CD4-positive, alpha-beta memory T cell (primary cell): ENCODE data around the gene MINAR1. TPM values are rescaled to one million over a fixed set of nuclear protein-coding genes. Genes with fewer than 3 reads are reported as not detected.

Experiments used
- CTCF ChIA-PET: fragments of 350-600 bp; sonication (Branson Sonifier 250); formaldehyde crosslinking; loops from one replicate; lab custom pipeline; 2021; ENCODE audit warnings: inconsistent platforms; ENCODE audit not compliant: partially characterized antibody; lab: Charles Lee
- POLR2A ChIA-PET: fragments of 350-600 bp; sonication (Branson Sonifier 250); formaldehyde crosslinking; loops from one replicate; lab custom pipeline; 2021; ENCODE audit not compliant: partially characterized antibody; lab: Charles Lee
- DNase-seq, 5 donors: peaks; one replicate each; pipeline versions ENCODE4 v3.0.0 to v3.0.0-alpha.2; 2020 to 2022; ENCODE audit warnings: mixed read lengths in 1 of 5
- H3K27ac ChIP-seq: one replicate; pipeline ENCODE4 v1.7.0; 2013; ENCODE audit warnings: low read depth, low read length
- H3K27me3 ChIP-seq: 2 replicates; pipeline ENCODE4 v1.7.0; 2013; ENCODE audit warnings: mild to moderate bottlenecking, low read length, moderate library complexity; ENCODE audit not compliant: insufficient read depth
- H3K36me3 ChIP-seq: 2 replicates; pipeline ENCODE4 v1.7.0; 2013; ENCODE audit warnings: mild to moderate bottlenecking, low read length, moderate library complexity; ENCODE audit not compliant: insufficient read depth
- H3K4me1 ChIP-seq: 2 replicates; pipeline ENCODE4 v1.7.0; 2013; ENCODE audit warnings: mild to moderate bottlenecking, low read length, moderate library complexity; ENCODE audit not compliant: insufficient read depth
- H3K4me3 ChIP-seq, 2 donors: one replicate each; pipeline ENCODE4 v1.7.0; 2013; ENCODE audit warnings: low read length in 2 of 2, mild to moderate bottlenecking in 1 of 2
- H3K9me3 ChIP-seq, 2 donors: one replicate each; pipeline ENCODE4 v1.7.0; 2013; ENCODE audit warnings: low read length in 2 of 2, control low read depth in 1 of 2; ENCODE audit not compliant: control insufficient read depth in 1 of 2
- H3K27ac Mint-ChIP-seq, 7 donors: one replicate each; pipeline ENCODE4 v1.8.0; 2020 to 2021; ENCODE audit warnings: mixed read lengths in 7 of 7, mild to moderate bottlenecking in 6 of 7, inconsistent platforms in 3 of 7, moderate library complexity in 3 of 7
- H3K27me3 Mint-ChIP-seq, 2 donors: one replicate each; pipeline ENCODE4 v1.8.0; 2020 to 2021; ENCODE audit warnings: mixed read lengths in 2 of 2
- H3K36me3 Mint-ChIP-seq, 2 donors: one replicate each; pipeline ENCODE4 v1.8.0; 2020 to 2021; ENCODE audit warnings: mixed read lengths in 2 of 2, inconsistent platforms in 1 of 2, mild to moderate bottlenecking in 1 of 2
- H3K4me1 Mint-ChIP-seq, 4 donors: one replicate each; pipeline ENCODE4 v1.8.0; 2020 to 2021; ENCODE audit warnings: mixed read lengths in 4 of 4, mild to moderate bottlenecking in 1 of 4
- H3K4me3 Mint-ChIP-seq, 8 donors: one replicate each; pipeline ENCODE4 v1.8.0; 2020 to 2021; ENCODE audit warnings: mixed read lengths in 8 of 8, mild to moderate bottlenecking in 7 of 8, moderate library complexity in 6 of 8, inconsistent platforms in 3 of 8
- H3K9me3 Mint-ChIP-seq, 8 donors: one replicate each; pipeline ENCODE4 v1.8.0; 2020 to 2021; ENCODE audit warnings: mixed read lengths in 8 of 8, mild to moderate bottlenecking in 5 of 8, inconsistent platforms in 3 of 8, moderate library complexity in 1 of 8
- intact Hi-C: fragments of 100-400 bp; cut with micrococcal nuclease; formaldehyde crosslinking; loops from one replicate; pipeline ENCODE4 v1.15.1; 2023
- polyA plus RNA-seq, 2 donors: library from polyadenylated mRNA; unstranded; fragments of 300-500 nt; fragmentation: Illumina TruSeq; gene quantifications; one replicate each; pipeline ENCODE4 v1.2.3, GENCODE V29; 2021
- total RNA-seq, 2 experiments: library from RNA; stranded (reverse); gene quantifications; one replicate each; pipeline ENCODE4 v1.2.3, GENCODE V29; 2021

Gene MINAR1
- total and polyA plus RNA-seq, 4 experiments from 2014 or later: 0.07 to 0.32 (median 0.30) TPM; not detected in 1

DNA sequence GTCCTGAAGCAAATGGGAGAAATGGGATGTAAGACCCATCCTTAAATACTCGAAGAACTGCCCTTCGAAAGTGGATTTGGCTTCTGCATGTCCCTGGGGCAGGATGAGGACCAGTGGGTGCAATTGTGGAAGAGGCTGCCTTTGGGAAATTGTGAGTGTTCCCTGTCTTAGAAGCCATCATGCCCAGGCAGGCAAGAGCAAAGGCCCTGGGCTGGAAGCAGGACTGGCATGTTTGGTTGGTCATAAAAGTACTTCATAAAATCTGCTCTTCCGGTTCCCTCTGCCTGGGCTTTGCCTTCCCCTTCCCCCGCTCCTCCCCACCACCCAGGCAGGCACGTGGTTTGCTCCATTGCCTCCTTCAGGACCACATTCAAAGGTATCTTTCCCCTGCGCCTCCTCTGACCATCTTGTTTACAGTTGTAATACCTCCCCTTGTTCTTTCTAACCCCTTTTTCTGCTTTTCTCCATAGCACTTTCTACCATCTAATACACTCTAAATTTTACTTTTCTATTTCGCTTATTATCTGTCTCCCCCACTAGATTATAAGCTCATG, 8.3 kb downstream of the MINAR1 start:
- Histone ChIP-seq H3K4me1 (no peaks in the 10 kb centered on the region), H3K9me3 (no peaks in the 10 kb centered on the region), H3K27me3 (no peaks in the 10 kb centered on the region), H3K4me3 (no peak overlapping the region), H3K27ac (no peak overlapping the region), H3K36me3 (no peaks in the 10 kb centered on the region)
- intact Hi-C loops: no loop called here
- POLR2A ChIA-PET: no interaction called here
- no peak for DNase-seq
- H3K9me3 Mint-ChIP-seq: no peaks in the 10 kb centered on the region
- H3K4me1 Mint-ChIP-seq: peaks cover 0 to 4% (median 0%) of the 10 kb centered on the region in 4 donors
- H3K27me3 Mint-ChIP-seq: no peaks in the 10 kb centered on the region
- CTCF ChIA-PET: no interaction called here
- no peak overlapping the region for H3K27ac Mint-ChIP-seq
- H3K4me3 Mint-ChIP-seq: no peak overlapping the region
- no peaks in the 10 kb centered on the region for H3K36me3 Mint-ChIP-seq

DNA sequence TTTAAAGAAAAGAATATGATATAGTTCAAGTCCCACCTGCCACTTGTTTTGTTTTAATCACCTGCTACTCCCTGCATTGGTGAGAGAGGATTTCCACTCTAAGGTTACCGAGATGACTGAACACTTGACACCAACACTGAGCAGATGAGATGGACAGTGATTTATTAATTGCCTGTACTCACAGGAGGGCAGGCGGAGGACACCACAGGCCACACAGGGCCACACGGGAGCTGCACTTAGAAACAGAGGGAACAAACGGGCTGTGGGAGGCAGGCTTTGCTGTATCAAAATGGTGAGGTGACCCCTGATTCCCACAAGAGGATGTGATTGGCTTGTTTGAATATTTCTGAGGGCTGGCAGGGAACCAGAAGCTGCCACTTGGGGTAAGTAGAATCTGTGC, 10.8 kb downstream of the MINAR1 start:
- no peak overlapping the region for H3K4me3 ChIP-seq
- H3K9me3 Mint-ChIP-seq: peaks cover 0 to 20% (median 11%) of the 10 kb centered on the region in 8 donors
- ChIA-PET CTCF (no interaction called here), POLR2A (no interaction called here)
- no peaks in the 10 kb centered on the region for H3K4me1 ChIP-seq
- H3K36me3 ChIP-seq: no peaks in the 10 kb centered on the region
- DNase-seq: no peak
- H3K9me3 ChIP-seq: no peaks in the 10 kb centered on the region
- no peaks in the 10 kb centered on the region for H3K27me3 Mint-ChIP-seq
- peaks cover 0 to 2% (median 0%) of the 10 kb centered on the region in 4 donors for H3K4me1 Mint-ChIP-seq
- no peaks in the 10 kb centered on the region for H3K27me3 ChIP-seq
- H3K27ac Mint-ChIP-seq: no peak overlapping the region
- intact Hi-C loops: no loop called here
- no peak overlapping the region for H3K4me3 Mint-ChIP-seq
- H3K36me3 Mint-ChIP-seq: peaks cover 0 to 4% of the 10 kb centered on the region in 2 donors
- no peak overlapping the region for H3K27ac ChIP-seq

DNA sequence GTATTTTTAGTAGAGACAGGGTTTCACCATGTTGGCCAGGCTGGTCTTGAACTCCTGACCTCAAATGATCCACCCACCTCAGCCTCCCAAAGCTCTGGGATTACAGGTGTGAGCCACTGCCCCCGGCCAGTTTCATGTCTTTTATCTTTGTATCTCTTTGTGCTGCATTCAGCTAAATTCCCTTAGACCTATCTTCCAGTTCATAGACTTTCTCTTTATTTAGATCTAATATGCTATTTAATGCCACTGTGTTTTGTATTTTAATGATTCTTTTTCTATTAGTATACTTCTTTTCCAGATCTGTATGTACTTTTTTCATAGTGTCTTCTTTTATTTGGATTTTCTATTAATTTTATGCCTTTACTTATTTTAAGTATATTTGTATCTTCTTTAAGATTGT, 14.9 kb downstream of the MINAR1 start:
- intact Hi-C loops: no loop called here
- Mint-ChIP-seq H3K36me3 (peaks cover 0 to 7% of the 10 kb centered on the region in 2 donors), H3K27ac (no peak overlapping the region), H3K4me1 (no peaks in the 10 kb centered on the region), H3K9me3 (peaks cover 0 to 25% (median 13%) of the 10 kb centered on the region in 8 donors), H3K4me3 (no peak overlapping the region), H3K27me3 (peaks cover 4 to 7% of the 10 kb centered on the region in 2 donors)
- no peak overlapping the region for H3K4me3 ChIP-seq
- ChIA-PET POLR2A (no interaction called here), CTCF (no interaction called here)
- no peaks in the 10 kb centered on the region for H3K36me3 ChIP-seq
- no peaks in the 10 kb centered on the region for H3K4me1 ChIP-seq
- no peaks in the 10 kb centered on the region for H3K27me3 ChIP-seq
- no peak overlapping the region for H3K27ac ChIP-seq
- no peaks in the 10 kb centered on the region for H3K9me3 ChIP-seq
- no peak for DNase-seq

DNA sequence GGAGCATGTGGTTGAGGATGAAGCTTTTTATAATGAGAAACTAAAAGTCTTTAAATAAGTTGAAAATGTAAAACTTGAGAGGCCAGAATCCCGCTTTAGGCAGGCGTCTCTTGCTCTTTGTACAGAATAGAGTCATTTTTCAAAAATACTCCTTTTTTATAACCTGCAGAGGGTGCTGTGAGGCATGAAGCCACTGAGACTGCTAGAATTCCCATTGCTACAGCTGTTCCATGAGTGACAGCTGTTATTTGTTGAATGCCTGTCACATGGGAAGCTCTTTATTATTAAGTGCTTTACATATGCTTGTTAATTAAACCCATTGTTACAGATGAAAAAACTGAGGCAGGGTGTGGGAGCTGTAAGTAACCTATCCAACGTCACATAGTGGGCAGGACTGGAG, 18.5 kb downstream of the MINAR1 start:
- intact Hi-C loops: no loop called here
- CTCF ChIA-PET: no interaction called here
- Mint-ChIP-seq H3K36me3 (peaks cover 0 to 7% of the 10 kb centered on the region in 2 donors), H3K4me1 (no peaks in the 10 kb centered on the region), H3K9me3 (peaks cover 0 to 25% (median 13%) of the 10 kb centered on the region in 8 donors), H3K27ac (no peak overlapping the region), H3K27me3 (peaks cover 4 to 7% of the 10 kb centered on the region in 2 donors), H3K4me3 (no peak overlapping the region)
- no peaks in the 10 kb centered on the region for H3K36me3 ChIP-seq
- H3K27me3 ChIP-seq: no peaks in the 10 kb centered on the region
- DNase-seq: no peak
- no peak overlapping the region for H3K4me3 ChIP-seq
- H3K27ac ChIP-seq: no peak overlapping the region
- no peaks in the 10 kb centered on the region for H3K4me1 ChIP-seq
- POLR2A ChIA-PET: no interaction called here
- no peaks in the 10 kb centered on the region for H3K9me3 ChIP-seq

DNA sequence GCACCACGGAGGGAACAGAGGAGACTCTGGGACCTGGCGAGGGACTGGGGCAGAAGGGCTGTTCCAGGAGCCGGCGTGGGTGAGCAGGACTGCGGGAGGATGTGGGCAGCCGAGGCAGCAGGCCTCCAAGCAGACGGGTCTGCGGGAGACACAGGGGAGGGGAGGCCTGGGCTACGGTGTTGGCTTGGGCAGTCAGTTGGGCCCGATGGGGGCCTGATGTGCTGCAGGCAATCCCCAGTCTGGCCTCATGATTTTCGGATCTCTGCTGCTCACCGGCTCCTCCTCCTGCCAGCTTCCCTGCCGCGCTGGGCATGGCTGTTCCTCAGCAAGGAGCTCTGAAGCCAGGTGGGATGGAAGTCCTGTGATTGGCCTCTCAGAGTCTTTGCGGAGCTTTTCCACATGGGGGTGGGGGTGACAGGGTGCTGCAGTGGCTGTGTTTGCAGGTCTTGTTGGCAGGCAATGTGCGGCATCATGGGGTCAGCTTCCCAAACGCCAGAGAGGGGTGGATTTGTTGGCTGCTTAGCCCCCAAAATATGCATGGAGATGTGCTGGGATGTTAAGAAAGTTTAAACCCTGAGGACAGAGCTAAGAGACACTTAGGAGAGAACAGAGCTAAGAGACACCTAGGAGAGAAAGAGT, 19.3 kb downstream of the MINAR1 start:
- POLR2A ChIA-PET: no interaction called here
- no peaks in the 10 kb centered on the region for H3K4me1 Mint-ChIP-seq
- H3K27ac ChIP-seq: no peak overlapping the region
- H3K36me3 Mint-ChIP-seq: peaks cover 0 to 4% of the 10 kb centered on the region in 2 donors
- H3K4me1 ChIP-seq: no peaks in the 10 kb centered on the region
- H3K27ac Mint-ChIP-seq: no peak overlapping the region
- CTCF ChIA-PET: no interaction called here
- H3K27me3 ChIP-seq: no peaks in the 10 kb centered on the region
- H3K27me3 Mint-ChIP-seq: peaks cover 4 to 7% of the 10 kb centered on the region in 2 donors
- intact Hi-C loops: no loop called here
- H3K9me3 Mint-ChIP-seq: peaks cover 0 to 19% (median 11%) of the 10 kb centered on the region in 8 donors
- no peaks in the 10 kb centered on the region for H3K9me3 ChIP-seq
- no peaks in the 10 kb centered on the region for H3K36me3 ChIP-seq
- H3K4me3 Mint-ChIP-seq: no peak overlapping the region
- DNase-seq: no peak
- no peak overlapping the region for H3K4me3 ChIP-seq

DNA sequence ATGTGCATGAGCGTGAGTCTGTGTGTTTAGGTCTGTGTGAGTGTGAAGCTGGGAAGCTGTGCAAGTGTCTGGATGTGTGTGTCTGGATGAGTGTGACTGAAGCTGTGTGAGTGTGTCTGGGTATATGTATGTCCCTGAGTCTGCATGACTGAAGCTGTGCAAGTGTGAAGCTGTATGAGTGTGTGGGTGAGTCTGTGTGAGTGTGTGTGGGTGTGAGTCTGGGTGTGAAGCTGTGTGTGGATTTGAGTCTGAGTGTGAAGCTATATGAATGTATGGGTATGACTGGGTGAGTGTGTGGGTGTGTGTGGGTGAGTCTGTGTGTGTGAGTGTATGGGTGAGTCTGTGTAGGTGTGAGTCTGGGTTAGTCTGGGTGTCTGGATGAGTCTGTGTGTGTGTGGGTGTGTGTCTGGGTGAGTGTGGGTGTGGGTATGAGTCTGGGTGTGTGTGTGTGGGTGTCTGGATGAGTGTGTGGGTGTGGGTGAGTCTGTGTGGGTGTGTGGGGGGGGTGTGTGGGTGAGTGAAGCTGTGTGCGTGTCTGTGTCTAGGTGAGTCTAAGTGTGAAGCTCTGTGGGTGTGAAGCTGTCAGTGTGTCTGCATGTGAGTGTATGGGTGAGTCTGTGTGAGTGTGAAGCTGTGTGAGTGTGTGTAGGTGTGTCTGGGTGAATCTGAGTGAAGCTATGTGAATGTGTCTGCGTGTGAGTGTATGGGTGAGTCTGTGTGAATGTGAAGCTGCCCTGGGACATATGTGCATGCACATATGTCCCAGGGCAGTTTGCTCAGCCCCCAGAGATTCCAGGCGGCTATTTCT, 20.3 kb downstream of the MINAR1 start:
- Mint-ChIP-seq H3K4me1 (no peaks in the 10 kb centered on the region), H3K36me3 (peaks cover 0 to 4% of the 10 kb centered on the region in 2 donors), H3K9me3 (peaks cover 0 to 9% (median 2%) of the 10 kb centered on the region in 8 donors), H3K27me3 (peaks cover 4 to 7% of the 10 kb centered on the region in 2 donors), H3K4me3 (no peak overlapping the region), H3K27ac (no peak overlapping the region)
- CTCF ChIA-PET: no interaction called here
- intact Hi-C loops: no loop called here
- DNase-seq: no peak
- Histone ChIP-seq H3K9me3 (no peaks in the 10 kb centered on the region), H3K4me1 (no peaks in the 10 kb centered on the region), H3K36me3 (no peaks in the 10 kb centered on the region), H3K27ac (no peak overlapping the region), H3K27me3 (no peaks in the 10 kb centered on the region), H3K4me3 (no peak overlapping the region)
- POLR2A ChIA-PET: no interaction called here

DNA sequence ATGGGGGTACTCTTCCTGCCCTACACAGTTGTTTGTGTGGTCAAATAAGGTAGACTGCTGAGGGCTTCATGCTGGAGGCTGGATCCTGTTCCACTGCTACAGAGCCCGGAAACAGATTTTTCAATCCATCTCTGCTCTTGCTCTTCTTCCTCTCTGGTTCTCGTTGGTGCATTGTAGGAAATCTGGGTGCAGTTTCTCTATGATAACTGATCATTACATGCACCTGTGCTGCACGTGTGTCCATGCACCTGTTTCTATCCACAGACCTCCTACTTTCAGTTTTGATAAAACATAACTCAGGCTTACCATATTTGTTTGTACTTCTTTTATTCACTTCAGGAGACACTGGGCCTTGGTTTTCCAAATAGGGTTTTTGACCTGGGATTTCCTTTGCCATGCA, 21.3 kb downstream of the MINAR1 start:
- Mint-ChIP-seq H3K27ac (no peak overlapping the region), H3K36me3 (peaks cover 0 to 4% of the 10 kb centered on the region in 2 donors), H3K9me3 (peaks cover 0 to 3% (median 0%) of the 10 kb centered on the region in 8 donors), H3K4me3 (no peak overlapping the region), H3K27me3 (peaks cover 4 to 7% of the 10 kb centered on the region in 2 donors), H3K4me1 (no peaks in the 10 kb centered on the region)
- Histone ChIP-seq H3K27ac (no peak overlapping the region), H3K27me3 (no peaks in the 10 kb centered on the region), H3K4me3 (no peak overlapping the region), H3K9me3 (no peaks in the 10 kb centered on the region), H3K36me3 (no peaks in the 10 kb centered on the region), H3K4me1 (no peaks in the 10 kb centered on the region)
- DNase-seq: no peak
- CTCF ChIA-PET: no interaction called here
- POLR2A ChIA-PET: no interaction called here
- intact Hi-C loops: no loop called here
